HG02885 (cell line): ENCODE data around the gene SERPINB7.

Experiments
- ATAC-seq: cut with Tn5 transposase; IDR thresholded peaks from one replicate; pipeline ENCODE4 v1.9.1; 2021; ENCODE audit warnings: mild to moderate bottlenecking; ENCODE audit not compliant: unreplicated experiment, poor library complexity

Gene SERPINB7

DNA sequence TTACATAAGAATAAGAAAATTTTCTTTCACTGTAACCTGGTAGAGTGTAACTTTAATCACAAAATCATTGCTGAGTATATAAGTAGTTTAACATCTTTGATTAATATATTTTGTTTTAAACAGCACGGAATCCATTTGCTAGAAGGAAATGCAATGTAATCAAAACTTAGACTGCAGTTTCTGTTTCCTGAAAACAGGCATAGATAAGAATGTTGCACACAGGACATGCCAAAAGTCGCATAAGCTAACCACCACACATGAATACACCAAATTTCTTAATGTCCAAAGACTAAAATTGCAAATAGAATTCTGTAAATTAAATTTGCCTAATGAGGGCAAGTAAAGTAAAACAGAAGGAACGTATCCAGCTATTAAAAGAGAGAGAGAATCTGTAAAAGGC lies 61.2 kb downstream of the SERPINB7 start:
- no peak for ATAC-seq

DNA sequence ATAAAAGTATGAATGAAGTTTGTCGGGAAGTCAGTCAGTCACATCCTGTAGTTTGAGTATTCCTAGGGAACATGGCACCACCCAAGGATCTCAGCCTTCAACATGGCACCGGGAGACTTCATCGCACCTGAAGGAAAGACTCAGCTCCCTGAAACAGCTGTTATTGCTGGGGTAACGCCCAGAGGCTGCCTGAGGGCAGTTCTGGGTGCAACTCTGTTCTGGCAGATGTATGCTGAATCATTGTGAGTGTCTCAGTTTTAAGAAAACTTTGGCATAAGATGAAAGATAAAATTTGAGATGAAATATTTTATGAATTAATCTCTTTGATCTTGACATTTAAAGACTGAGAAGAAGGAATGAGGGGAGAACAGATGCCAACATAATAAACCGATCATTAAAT lies 62.4 kb downstream of the SERPINB7 start:
- no peak for ATAC-seq

DNA sequence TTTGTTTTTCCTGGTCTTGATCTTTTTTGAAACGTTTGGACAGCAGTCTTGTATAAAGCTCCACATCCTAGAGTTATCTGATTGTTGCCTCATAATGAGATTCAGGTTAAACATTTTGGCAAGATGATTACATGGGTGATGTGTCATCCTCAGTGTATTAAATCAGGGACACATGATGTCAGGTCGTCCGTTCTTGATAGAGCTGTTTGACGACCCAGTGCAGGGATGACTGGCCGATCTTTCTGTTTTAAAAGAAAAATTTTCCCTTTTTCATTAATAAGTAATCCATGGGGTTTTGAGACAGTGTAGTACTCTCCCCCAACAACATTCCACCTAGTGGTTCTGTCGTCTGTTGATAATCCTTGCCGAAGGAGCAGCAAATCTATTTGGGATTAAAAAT lies 67.8 kb downstream of the SERPINB7 start:
- no peak for ATAC-seq

DNA sequence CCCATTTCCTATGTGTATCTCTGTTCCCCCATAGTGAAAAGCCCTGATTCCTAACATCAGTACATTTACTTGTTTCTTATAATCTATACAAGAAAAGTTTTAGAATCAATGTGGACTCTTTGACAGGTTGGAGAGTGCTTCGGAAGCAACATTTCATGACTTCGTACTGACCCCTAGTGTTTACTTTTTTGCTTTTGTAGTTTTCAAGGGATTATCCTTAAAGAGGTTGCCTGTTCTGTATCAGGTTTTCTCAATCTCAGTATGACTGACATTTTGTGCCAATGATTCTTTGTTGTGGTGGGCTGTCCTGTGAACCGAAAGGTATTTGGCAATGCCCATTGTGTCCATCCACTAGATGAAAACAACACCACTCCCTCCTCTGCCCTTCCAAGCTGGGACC lies 69.0 kb downstream of the SERPINB7 start:
- peak; percentile 83 for ATAC-seq

DNA sequence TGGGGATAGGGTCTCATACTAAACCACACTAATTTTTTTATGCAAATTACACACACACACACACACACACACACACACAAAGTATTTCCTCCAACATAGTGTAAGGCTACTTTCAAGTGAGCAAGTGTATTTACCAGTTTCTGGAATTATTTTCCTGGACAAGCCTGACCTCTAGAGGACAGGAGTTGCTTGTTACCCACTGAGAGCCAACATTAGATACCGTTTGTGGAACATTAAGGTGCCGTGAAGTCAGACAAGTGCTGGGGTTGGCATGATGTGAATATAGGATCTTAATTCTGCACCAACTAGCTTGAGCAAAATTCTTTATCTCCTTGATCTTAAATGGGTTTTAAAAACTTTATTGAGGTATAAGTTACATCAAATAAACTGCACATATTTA lies 72.9 kb downstream of the SERPINB7 start:
- ATAC-seq, result peak; percentile 56

DNA sequence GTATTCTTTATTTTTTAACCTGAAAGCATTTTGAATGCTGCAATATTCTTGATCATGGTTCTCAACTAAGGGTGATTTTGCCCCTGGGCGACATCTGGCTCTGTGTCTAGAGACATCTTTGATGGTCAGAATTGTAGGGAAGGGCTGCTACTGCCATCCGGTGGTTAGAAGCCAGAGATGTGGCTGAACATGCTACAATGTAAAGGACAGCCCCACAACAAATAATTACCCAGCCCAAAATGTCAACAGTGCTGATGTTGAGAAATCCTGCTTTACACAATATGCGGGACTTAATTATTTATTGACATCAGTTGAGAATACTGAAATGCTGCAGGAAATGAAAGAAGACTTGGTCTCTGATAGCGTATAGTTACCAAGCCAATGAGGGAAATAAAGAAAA lies 74.8 kb downstream of the SERPINB7 start:
- ATAC-seq, result peak; percentile 86

DNA sequence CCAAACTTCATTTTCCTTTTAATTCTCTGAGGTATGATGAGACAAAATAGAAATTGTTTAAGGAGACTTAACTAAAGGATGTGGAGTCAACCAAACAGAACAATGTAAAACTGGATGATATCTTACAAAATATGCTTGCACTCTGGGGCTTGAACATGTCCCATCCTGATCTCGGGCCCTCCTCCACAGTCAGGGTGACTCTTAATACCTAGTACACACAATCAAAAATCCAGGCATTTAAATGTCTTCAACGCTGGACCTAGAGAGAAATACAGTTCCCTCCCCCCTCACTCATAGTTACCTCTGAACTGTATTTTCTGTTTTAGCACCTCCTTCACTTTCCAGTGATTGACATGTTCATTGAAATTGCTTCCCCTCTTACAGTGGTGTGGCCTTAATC lies 75.4 kb downstream of the SERPINB7 start:
- ATAC-seq, result no peak
